NCI-H2227 (cell line): Measurements from ENCODE around the gene MAP4K5.
"Not testable (repeated sequence)": the region's sequence is repeated elsewhere in the genome, so short reads cannot be mapped to it uniquely, and the experiment has no call there.

Experiments used
- DNase-seq: peaks from one replicate; lab custom pipeline; 2025; ENCODE audit not compliant: unreplicated experiment; lab: John Stamatoyannopoulos, UW

Gene MAP4K5

GRCh38 chr14:50532502-50533240 lies at the start of gene MAP4K5:
Gene MAP4K5 (minus strand): TSS chr14:50532569. CDS start chr14:50532049, 520 bp downstream.
- DNase-seq, result peak; percentile 92

DNA sequence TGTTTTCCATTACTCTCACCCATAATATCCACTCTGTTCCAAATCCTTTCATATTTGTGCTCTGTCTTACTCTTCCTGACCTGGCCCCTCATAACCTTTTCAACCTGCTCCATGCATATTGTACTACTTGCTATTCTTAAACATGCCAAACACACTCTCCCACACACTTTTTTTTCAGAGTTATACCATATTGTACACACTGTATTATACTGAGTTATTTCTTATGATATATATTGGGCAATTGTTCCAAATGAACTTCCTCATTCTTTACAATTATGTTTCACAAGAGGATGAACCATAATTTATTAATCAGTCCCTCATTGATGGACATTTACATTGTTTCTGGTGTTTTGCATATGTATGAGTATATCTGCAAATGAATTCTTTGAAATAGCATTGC lies 46.1 kb upstream of the MAP4K5 start:
- no peak for DNase-seq

- DNase-seq, result no peak
Measured at GRCh38 chr14:50577982-50578381, 45.6 kb upstream of the MAP4K5 start.

GRCh38 chr14:50575769-50576168 lies 43.4 kb upstream of the MAP4K5 start:
- no peak for DNase-seq

- DNase-seq, result no peak
Measured at GRCh38 chr14:50573862-50574261, 41.5 kb upstream of the MAP4K5 start.

- DNase-seq, result no peak
Measured at GRCh38 chr14:50569714-50570274, 37.4 kb upstream of the MAP4K5 start.

DNA sequence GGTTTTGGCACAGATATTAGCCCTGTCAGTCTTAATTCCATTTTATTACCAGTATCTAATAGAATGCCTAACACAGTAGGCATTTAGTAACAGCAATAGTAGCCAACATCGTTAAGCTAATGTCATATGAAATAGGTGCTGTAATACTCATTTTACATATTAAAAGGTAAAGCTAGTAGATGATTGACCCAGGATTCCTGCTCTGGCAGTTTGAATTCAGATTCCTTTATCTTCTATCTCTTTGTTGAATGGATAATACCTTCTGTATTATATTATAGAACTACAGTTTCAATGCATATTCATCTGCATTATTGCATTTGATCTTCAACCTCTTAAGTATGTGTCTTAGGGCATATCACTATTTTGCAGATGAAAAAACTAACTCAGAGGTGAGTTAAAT lies 30.5 kb upstream of the MAP4K5 start:
- no peak for DNase-seq

DNA sequence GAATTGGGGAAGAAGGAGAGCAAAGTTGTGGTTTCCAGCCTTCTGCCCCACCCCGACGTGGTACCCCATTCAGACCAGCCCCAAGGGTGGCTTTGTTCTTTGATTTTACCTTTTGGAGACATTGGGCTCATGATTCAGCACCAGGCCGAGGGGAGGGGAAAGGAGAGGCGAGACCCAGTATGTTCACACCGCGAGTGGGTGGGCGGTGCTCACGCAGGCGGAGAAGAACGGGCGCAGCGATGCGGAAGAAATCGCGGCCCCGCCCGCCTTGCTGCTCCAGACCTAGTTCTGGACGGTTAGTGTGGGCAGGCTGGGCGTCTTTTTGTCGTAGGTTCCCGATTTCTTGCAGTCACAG lies 28.5 kb upstream of the MAP4K5 start:
- DNase-seq, result peak; percentile 92

GRCh38 chr14:50559990-50560930 lies 27.9 kb upstream of the MAP4K5 start, which contains the start of gene ATL1:
Gene ATL1 (plus strand): TSS chr14:50560145. CDS start chr14:50560266, 121 bp downstream.
- DNase-seq, result peak; percentile 85

- not testable (repeated sequence) for DNase-seq
Measured at GRCh38 chr14:50552796-50553195, 20.4 kb upstream of the MAP4K5 start.

- DNase-seq, result no peak
Measured at GRCh38 chr14:50551877-50552276, 19.5 kb upstream of the MAP4K5 start.

GRCh38 chr14:50550294-50550693 lies 17.9 kb upstream of the MAP4K5 start:
- no peak for DNase-seq

- DNase-seq, result no peak
Measured at GRCh38 chr14:50545618-50546017, 13.2 kb upstream of the MAP4K5 start.

DNA sequence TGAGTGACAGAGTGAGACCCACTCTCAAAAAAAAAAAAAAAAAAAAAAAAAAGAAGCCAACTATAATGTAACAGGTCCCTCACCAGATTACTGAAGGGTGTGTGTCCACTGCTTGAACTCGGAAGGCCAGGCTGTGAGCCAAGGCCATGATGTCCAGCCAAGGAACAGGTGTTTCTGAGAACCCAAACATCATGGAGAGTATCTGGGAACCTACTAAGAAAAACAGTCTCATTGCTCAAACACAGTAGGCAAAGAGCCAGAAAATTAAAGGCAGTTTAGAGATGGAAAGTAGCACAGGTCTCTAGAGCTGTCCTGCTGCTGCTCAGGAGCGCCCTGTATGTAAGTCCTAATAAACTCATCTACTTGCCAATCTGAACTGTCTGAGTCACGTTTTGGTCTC lies 12.5 kb upstream of the MAP4K5 start:
- no peak for DNase-seq

GRCh38 chr14:50542941-50543418 lies 10.6 kb upstream of the MAP4K5 start:
- peak; percentile 56 for DNase-seq

- DNase-seq, result no peak
Measured at GRCh38 chr14:50541159-50541567, 8.8 kb upstream of the MAP4K5 start.

DNA sequence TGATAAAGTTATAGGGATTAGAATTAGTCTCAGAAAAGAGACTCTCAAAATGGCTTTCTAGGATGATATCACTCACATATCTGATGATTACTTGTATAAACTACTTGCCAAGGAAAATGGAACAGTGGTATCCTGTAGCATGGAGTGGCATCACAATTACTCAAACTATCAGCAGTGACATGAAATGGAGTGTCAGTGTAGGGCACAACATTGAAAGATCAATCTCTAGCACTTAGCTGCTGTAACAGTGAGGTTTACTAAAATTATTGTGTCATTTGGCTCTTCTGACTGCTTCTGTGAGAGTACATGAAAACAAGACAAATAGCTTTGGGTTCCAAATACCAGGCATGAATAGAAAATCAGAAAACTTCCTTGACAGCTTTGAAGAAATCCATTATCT lies 6.7 kb upstream of the MAP4K5 start:
- DNase-seq, result no peak

GRCh38 chr14:50538034-50538433 lies 5.7 kb upstream of the MAP4K5 start:
- DNase-seq, result not testable (repeated sequence)

DNA sequence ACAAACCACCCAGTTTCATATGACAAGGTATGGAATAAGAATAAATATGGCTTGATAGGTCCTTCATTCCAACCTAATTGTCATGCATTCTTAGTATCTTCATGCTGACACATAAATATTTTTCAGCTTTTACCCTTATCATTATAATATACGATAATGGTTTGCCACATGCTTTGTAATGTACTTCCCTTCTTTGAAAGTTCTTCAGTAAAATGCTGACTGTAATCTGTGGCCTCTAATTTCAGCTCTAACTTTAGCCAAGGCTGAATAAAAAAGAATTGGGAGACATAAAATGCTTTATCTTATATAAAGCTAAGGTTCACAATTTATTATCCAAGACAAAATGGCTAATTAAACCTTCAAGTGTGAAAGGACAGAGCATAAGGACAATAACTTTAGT lies 2.6 kb upstream of the MAP4K5 start:
- no peak for DNase-seq

DNA sequence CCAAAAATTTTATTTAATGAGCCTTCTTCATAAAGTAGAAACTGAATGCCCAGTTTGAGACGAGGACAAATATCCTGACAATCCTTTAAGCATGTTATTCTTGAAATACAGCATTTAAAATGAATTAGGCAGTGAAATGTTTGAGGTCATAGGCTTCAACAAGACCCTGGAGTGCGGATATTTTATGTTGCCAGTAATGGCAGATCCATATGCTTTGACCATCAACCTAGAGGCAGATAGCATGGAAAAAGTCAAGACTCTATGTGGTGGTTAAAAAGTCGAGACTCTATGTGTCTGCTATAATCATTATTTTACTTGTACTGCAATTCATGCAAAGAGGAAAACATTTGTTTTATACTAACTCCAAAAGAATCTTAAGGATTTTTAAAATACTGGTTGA lies 2.0 kb upstream of the MAP4K5 start:
- DNase-seq, result no peak

- DNase-seq, result no peak
Measured at GRCh38 chr14:50533806-50534205, 1.4 kb upstream of the MAP4K5 start.
